ENCODE data around the gene ZSWIM5. TPM values are rescaled to one million over a fixed set of nuclear protein-coding genes. Genes with fewer than 3 reads are reported as not detected.
"Not testable (repeated sequence)": the region's sequence is repeated elsewhere in the genome, so short reads cannot be mapped to it uniquely, and the experiment has no call there.

Gene ZSWIM5
- total RNA-seq, 1 donor from 2014 or later: 13.2 TPM

DNA sequence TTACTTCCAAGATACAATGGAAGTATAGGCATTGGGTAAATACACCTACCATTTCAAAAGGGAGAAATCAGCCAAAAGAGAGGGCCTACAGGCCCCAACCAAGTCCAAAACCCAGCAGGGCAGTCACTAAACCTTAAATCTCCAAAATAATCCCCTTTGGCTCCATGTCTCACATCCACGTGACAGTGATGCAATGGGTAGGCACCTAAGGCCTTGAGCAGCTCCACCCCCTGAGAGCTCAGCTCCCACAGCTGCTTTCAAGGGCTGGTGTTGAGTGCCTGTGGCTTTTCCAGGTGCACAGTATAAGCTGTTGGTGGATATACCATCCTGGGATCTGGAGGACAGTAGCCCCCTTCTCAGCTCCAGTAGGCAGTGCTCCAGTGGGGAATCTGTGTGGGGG is 121.8 kb downstream of the ZSWIM5 start:
- Mint-ChIP-seq H3K27me3 (ENCODE audit: low read depth) (no peaks in the 10 kb centered on the region), H3K36me3 (ENCODE audit: low read depth) (peaks cover 23% of the 10 kb centered on the region), H3K4me1 (peaks cover 7% of the 10 kb centered on the region), H3K9me3 (peaks cover 12% of the 10 kb centered on the region), H3K4me3 (no peak overlapping the region), H3K27ac (ENCODE audit: unreplicated experiment) (no peak overlapping the region)
- TF ChIP-seq, protein P1, sequence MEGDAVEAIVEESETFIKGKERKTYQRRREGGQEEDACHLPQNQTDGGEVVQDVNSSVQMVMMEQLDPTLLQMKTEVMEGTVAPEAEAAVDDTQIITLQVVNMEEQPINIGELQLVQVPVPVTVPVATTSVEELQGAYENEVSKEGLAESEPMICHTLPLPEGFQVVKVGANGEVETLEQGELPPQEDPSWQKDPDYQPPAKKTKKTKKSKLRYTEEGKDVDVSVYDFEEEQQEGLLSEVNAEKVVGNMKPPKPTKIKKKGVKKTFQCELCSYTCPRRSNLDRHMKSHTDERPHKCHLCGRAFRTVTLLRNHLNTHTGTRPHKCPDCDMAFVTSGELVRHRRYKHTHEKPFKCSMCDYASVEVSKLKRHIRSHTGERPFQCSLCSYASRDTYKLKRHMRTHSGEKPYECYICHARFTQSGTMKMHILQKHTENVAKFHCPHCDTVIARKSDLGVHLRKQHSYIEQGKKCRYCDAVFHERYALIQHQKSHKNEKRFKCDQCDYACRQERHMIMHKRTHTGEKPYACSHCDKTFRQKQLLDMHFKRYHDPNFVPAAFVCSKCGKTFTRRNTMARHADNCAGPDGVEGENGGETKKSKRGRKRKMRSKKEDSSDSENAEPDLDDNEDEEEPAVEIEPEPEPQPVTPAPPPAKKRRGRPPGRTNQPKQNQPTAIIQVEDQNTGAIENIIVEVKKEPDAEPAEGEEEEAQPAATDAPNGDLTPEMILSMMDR (conservative IDR thresholded peaks at IDR 0.05): no peak
- no peak for DNase-seq (ENCODE audit: low read depth, low spot score)

DNA sequence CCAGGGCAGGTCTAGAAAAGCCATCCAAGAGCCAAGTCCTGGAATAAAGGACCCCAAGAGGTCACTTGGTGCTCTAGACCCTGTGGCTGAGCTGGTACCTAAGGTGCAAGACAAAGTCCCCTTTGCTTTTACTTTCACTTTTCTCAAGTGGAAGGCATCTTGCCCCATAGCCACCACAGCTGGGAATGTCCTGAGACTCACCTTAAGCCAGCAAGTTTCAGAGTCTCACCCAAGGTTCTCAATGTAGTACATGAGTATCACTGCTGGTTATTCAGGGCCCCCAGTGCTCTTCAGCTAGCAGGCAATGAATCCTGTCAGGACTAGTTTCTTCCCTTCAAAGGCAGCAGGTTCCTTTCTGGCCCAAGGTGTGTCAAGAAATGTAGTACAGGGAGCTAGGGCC is 126.9 kb downstream of the ZSWIM5 start:
- no peaks in the 10 kb centered on the region for H3K27me3 Mint-ChIP-seq (ENCODE audit: low read depth)
- peaks cover 33% of the 10 kb centered on the region for H3K9me3 Mint-ChIP-seq
- peaks cover 3% of the 10 kb centered on the region for H3K4me1 Mint-ChIP-seq
- H3K36me3 Mint-ChIP-seq (ENCODE audit: low read depth): peaks cover 48% of the 10 kb centered on the region
- no peak for DNase-seq (ENCODE audit: low read depth, low spot score)
- no peak overlapping the region for H3K27ac Mint-ChIP-seq (ENCODE audit: unreplicated experiment)
- TF ChIP-seq, protein P1 (conservative IDR thresholded peaks at IDR 0.05): no peak
- H3K4me3 Mint-ChIP-seq: no peak overlapping the region

DNA sequence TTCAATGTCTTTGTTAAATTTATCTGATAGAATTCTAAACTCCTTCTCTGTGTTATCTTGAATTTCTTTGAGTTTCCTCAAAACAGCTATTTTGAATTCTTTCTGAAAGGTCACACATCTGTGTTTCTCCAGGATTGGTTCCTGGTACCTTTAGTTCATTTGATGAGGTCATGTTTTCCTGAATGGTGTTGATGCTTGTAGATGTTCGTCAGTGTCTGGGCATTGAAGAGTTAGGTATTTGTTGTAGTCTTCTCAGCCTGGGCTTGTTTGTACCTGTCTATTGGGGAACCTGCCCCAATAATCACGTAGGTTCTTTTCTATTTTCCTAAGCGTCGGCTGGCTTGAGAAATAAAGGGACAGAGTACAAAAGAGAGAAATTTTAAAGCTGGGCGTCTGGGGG is 129.4 kb downstream of the ZSWIM5 start:
- H3K4me1 Mint-ChIP-seq; DNase-seq (ENCODE audit: low read depth, low spot score); H3K27me3 Mint-ChIP-seq (ENCODE audit: low read depth); H3K4me3 Mint-ChIP-seq; H3K27ac Mint-ChIP-seq (ENCODE audit: unreplicated experiment): not testable (repeated sequence)
- Mint-ChIP-seq H3K9me3 (peaks cover 43% of the 10 kb centered on the region), H3K36me3 (ENCODE audit: low read depth) (peaks cover 48% of the 10 kb centered on the region)

DNA sequence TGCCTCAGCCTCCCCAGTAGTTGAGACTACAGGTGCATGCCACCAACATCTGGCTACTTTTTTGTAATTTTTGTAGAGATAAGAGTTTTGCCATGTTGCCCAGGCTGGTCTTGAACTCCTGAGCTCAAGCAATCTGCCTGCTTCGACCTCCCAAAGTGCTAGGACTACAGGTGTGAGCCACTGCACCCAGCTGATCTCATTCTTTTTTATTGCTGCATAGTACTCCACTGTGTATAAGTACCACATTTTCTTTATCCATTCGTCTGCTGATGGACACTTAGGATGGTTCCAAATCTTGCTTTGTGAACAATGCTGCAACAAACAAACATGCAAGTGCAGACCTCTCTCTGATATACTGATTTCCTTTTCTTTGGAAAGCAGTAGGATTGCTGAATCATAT is 134.8 kb downstream of the ZSWIM5 start:
- H3K9me3 Mint-ChIP-seq: peaks cover 45% of the 10 kb centered on the region

DNA sequence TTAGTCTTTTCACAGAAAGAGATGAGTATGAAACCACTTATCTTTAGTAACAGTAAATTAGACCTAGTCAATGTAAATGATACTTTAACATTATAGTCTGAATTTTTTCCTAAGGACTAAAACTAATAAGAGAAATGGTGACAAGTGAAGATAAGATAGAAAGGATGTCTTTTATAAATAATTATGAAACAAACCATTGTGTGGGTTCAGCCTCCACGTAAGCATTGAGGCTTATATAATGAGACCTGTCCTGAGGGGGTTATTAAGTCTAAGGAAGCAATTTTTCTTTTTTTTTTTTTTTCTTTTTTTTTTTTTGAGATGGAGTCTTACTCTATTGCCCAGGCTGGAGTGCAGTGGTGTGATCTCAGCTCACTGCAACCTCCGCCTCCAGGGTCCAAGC is 138.6 kb downstream of the ZSWIM5 start:
- H3K4me3 Mint-ChIP-seq: no peak overlapping the region
- peaks cover 17% of the 10 kb centered on the region for H3K9me3 Mint-ChIP-seq
- TF ChIP-seq, protein P1 (conservative IDR thresholded peaks at IDR 0.05): no peak
- no peak overlapping the region for H3K27ac Mint-ChIP-seq (ENCODE audit: unreplicated experiment)
- no peaks in the 10 kb centered on the region for H3K4me1 Mint-ChIP-seq
- no peaks in the 10 kb centered on the region for H3K36me3 Mint-ChIP-seq (ENCODE audit: low read depth)
- DNase-seq (ENCODE audit: low read depth, low spot score): no peak
- H3K27me3 Mint-ChIP-seq (ENCODE audit: low read depth): no peaks in the 10 kb centered on the region

More for the DNA sequence above, 134.8 kb downstream of the ZSWIM5 start:
- DNase-seq (ENCODE audit: low read depth, low spot score): no peak
- TF ChIP-seq, protein P1 (conservative IDR thresholded peaks at IDR 0.05): no peak
- H3K27me3 Mint-ChIP-seq (ENCODE audit: low read depth): no peaks in the 10 kb centered on the region
- H3K4me3 Mint-ChIP-seq: no peak overlapping the region
- H3K36me3 Mint-ChIP-seq (ENCODE audit: low read depth): peaks cover 26% of the 10 kb centered on the region
- H3K4me1 Mint-ChIP-seq: no peaks in the 10 kb centered on the region
- no peak overlapping the region for H3K27ac Mint-ChIP-seq (ENCODE audit: unreplicated experiment)

DNA sequence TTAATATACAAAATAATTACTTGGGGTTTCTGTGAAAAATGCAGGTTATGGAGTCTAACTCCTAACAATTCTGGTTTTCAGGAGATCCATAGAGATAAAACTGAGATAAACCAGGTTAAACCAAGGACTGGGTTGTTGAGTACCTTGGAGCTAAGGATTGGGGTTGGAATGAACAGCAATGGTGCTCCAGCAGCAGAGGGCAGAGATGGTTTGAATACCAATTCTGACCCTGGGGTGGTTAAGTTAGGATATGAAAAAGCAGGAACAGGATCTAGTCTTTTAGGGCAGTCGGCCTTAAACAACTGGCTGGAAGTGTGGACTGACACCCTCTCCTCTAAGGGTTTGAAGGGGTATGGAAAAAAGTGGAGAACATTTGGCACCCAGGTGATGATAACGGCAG is 141.3 kb downstream of the ZSWIM5 start:
- H3K9me3 Mint-ChIP-seq: peaks cover 2% of the 10 kb centered on the region
- no peak overlapping the region for H3K4me3 Mint-ChIP-seq
- no peaks in the 10 kb centered on the region for H3K36me3 Mint-ChIP-seq (ENCODE audit: low read depth)
- no peak for DNase-seq (ENCODE audit: low read depth, low spot score)
- H3K4me1 Mint-ChIP-seq: no peaks in the 10 kb centered on the region
- TF ChIP-seq, protein P1 (conservative IDR thresholded peaks at IDR 0.05): no peak
- H3K27me3 Mint-ChIP-seq (ENCODE audit: low read depth): no peaks in the 10 kb centered on the region
- no peak overlapping the region for H3K27ac Mint-ChIP-seq (ENCODE audit: unreplicated experiment)

DNA sequence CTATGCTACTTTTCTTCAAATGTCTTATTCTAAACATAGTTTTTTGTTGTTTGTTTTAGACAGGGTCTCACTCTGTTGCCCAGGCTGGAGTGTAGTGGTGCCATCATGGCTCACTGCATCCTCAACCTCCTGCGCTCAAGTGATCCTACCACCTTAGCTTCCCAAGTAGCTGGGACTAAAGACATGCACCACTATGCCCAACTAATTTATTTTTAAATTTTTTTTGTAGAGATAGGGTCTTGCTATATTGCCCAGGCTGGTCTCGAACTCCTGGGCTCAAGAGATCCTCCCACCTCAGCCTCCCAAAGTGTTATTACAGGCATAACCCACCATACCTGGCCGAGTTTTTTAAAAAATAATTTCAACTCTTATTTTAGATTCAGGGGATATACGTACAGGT is 143.9 kb downstream of the ZSWIM5 start:
- not testable (repeated sequence) for H3K36me3 Mint-ChIP-seq (ENCODE audit: low read depth); H3K9me3 Mint-ChIP-seq; H3K4me3 Mint-ChIP-seq; DNase-seq (ENCODE audit: low read depth, low spot score); H3K27me3 Mint-ChIP-seq (ENCODE audit: low read depth); H3K4me1 Mint-ChIP-seq; H3K27ac Mint-ChIP-seq (ENCODE audit: unreplicated experiment)

Measured in neural crest cell (in vitro differentiated cells).